Neural progenitor cell (in vitro differentiated cells): ENCODE data around the gene MYO18B. TPM values are rescaled to one million over a fixed set of nuclear protein-coding genes. Genes with fewer than 3 reads are reported as not detected.

Experiments used
- DNase-seq: peaks from one replicate; pipeline ENCODE4 v3.0.0-alpha.2; 2016; ENCODE audit warnings: low spot score
- H2AFZ ChIP-seq: fragments of 200-600 bp; sonication (generic); replicated peaks from 2 replicates; pipeline ENCODE4 v1.6.1; 2016; ENCODE audit warnings: antibody characterized with exemption
- H3F3A ChIP-seq: fragments of 200-600 bp; sonication (generic); 2 replicates; pipeline ENCODE4 v1.6.1; 2016; ENCODE audit warnings: antibody characterized with exemption, low read depth
- H3K27ac ChIP-seq: fragments of 200-600 bp; sonication (generic); 2 replicates; pipeline ENCODE4 v1.5.1; 2016; ENCODE audit warnings: mild to moderate bottlenecking
- H3K27me3 ChIP-seq: fragments of 200-600 bp; sonication (generic); 2 replicates; pipeline ENCODE4 v1.6.1; 2016; ENCODE audit warnings: mild to moderate bottlenecking, moderate library complexity
- H3K36me3 ChIP-seq: fragments of 200-600 bp; sonication (generic); 2 replicates; pipeline ENCODE4 v1.5.1; 2016
- H3K4me1 ChIP-seq: fragments of 200-600 bp; sonication (generic); 2 replicates; pipeline ENCODE4 v1.6.1; 2016; ENCODE audit warnings: mixed run types
- H3K4me2 ChIP-seq: fragments of 200-600 bp; sonication (generic); 2 replicates; pipeline ENCODE4 v1.6.1; 2016
- H3K4me3 ChIP-seq: fragments of 200-600 bp; sonication (generic); 2 replicates; pipeline ENCODE4 v1.5.1; 2016
- H3K79me2 ChIP-seq: fragments of 200-600 bp; sonication (generic); 2 replicates; pipeline ENCODE4 v1.6.1; 2016; ENCODE audit warnings: low read depth
- H3K9ac ChIP-seq: fragments of 200-600 bp; sonication (generic); 2 replicates; pipeline ENCODE4 v1.6.1; 2016
- H3K9me3 ChIP-seq: fragments of 200-600 bp; sonication (generic); 2 replicates; pipeline ENCODE4 v1.5.1; 2016; ENCODE audit warnings: low read depth
- H4K20me1 ChIP-seq: fragments of 200-600 bp; sonication (generic); 2 replicates; pipeline ENCODE4 v1.6.1; 2016; ENCODE audit warnings: low read depth
- H3K27ac Mint-ChIP-seq: 3 replicates; pipeline ENCODE4 v1.8.0; 2021; ENCODE audit warnings: mixed read lengths
- H3K27me3 Mint-ChIP-seq: 2 replicates; pipeline ENCODE4 v1.8.0; 2022; ENCODE audit warnings: low read depth, mild to moderate bottlenecking, inconsistent platforms, moderate library complexity, mixed read lengths; ENCODE audit not compliant: insufficient read depth
- H3K36me3 Mint-ChIP-seq: 3 replicates; pipeline ENCODE4 v1.8.0; 2021; ENCODE audit warnings: mixed read lengths
- H3K4me1 Mint-ChIP-seq: 3 replicates; pipeline ENCODE4 v1.8.0; 2021; ENCODE audit warnings: mixed read lengths
- H3K4me3 Mint-ChIP-seq: 3 replicates; pipeline ENCODE4 v1.8.0; 2021; ENCODE audit warnings: mild to moderate bottlenecking, moderate library complexity, mixed read lengths
- H3K9me3 Mint-ChIP-seq: 3 replicates; pipeline ENCODE4 v1.8.0; 2020; ENCODE audit warnings: mixed read lengths
- EZH2 ChIP-seq: fragments of 200-600 bp; sonication (generic); IDR thresholded peaks from 2 replicates; pipeline ENCODE4 v1.6.1; 2017; ENCODE audit warnings: antibody characterized with exemption, mild to moderate bottlenecking, moderate library complexity
- EZH2phosphoT487 ChIP-seq: fragments of 200-600 bp; sonication (generic); IDR thresholded peaks from 2 replicates; pipeline ENCODE4 v1.6.1; 2017; ENCODE audit warnings: antibody characterized with exemption
- total RNA-seq: library from RNA; depleted of rRNA; stranded (reverse); fragments of >200 nt; gene quantifications from 2 replicates; pipeline ENCODE4 v1.2.3, GENCODE V29; 2015; ENCODE audit warnings: low replicate concordance
- TF ChIP-seq, protein P1 (sequence below): fragments of 200-600 bp; sonication (generic); IDR thresholded peaks from 2 replicates; pipeline ENCODE4 v1.5.1; 2017; ENCODE audit warnings: antibody characterized with exemption, mild to moderate bottlenecking

Gene MYO18B
- total RNA-seq, 1 donor from 2014 or later, result not detected

DNA sequence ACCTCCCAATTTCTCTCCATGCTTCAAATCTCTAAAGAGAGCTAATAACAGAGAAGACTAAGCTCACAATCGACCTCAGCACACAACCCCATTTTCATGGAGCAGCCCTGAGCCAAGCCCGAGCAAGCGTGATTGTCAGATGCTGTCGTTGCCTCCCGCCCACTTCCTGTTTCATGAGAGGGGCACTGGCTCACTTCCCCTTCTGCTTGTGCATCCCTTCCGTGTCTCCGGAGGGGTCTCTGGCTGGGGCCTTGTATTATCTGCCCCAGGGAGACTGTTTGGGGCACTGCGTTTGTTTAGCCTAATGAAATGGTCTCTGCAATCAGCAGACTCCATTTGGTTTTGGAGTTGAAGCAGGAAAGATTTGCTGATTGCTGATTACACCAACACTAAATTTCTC lies 246.0 kb downstream of the MYO18B start:
- no peak overlapping the region for H3K4me3 ChIP-seq
- H3K79me2 ChIP-seq, result no peaks in the 10 kb centered on the region
- Mint-ChIP-seq H3K4me3 (no peak overlapping the region), H3K4me1 (peaks cover 15% of the 10 kb centered on the region), H3K27ac (no peak overlapping the region), H3K9me3 (no peaks in the 10 kb centered on the region), H3K36me3 (no peaks in the 10 kb centered on the region), H3K27me3 (peaks cover 2% of the 10 kb centered on the region)
- peaks cover 5% of the 10 kb centered on the region for H3K4me1 ChIP-seq
- H3K27me3 ChIP-seq, result no peaks in the 10 kb centered on the region
- no peaks in the 10 kb centered on the region for H3K9me3 ChIP-seq
- no peaks in the 10 kb centered on the region for H4K20me1 ChIP-seq
- TF ChIP-seq EZH2 (no peak), EZH2phosphoT487 (no peak)
- TF ChIP-seq, protein P1, sequence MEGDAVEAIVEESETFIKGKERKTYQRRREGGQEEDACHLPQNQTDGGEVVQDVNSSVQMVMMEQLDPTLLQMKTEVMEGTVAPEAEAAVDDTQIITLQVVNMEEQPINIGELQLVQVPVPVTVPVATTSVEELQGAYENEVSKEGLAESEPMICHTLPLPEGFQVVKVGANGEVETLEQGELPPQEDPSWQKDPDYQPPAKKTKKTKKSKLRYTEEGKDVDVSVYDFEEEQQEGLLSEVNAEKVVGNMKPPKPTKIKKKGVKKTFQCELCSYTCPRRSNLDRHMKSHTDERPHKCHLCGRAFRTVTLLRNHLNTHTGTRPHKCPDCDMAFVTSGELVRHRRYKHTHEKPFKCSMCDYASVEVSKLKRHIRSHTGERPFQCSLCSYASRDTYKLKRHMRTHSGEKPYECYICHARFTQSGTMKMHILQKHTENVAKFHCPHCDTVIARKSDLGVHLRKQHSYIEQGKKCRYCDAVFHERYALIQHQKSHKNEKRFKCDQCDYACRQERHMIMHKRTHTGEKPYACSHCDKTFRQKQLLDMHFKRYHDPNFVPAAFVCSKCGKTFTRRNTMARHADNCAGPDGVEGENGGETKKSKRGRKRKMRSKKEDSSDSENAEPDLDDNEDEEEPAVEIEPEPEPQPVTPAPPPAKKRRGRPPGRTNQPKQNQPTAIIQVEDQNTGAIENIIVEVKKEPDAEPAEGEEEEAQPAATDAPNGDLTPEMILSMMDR, result no peak
- no peak overlapping the region for H3K9ac ChIP-seq
- no peak overlapping the region for H3K4me2 ChIP-seq
- peak overlapping the region; percentile 89 for H2AFZ ChIP-seq
- H3K36me3 ChIP-seq, result no peaks in the 10 kb centered on the region
- no peaks in the 10 kb centered on the region for H3F3A ChIP-seq
- DNase-seq, result no peak
- no peak overlapping the region for H3K27ac ChIP-seq

DNA sequence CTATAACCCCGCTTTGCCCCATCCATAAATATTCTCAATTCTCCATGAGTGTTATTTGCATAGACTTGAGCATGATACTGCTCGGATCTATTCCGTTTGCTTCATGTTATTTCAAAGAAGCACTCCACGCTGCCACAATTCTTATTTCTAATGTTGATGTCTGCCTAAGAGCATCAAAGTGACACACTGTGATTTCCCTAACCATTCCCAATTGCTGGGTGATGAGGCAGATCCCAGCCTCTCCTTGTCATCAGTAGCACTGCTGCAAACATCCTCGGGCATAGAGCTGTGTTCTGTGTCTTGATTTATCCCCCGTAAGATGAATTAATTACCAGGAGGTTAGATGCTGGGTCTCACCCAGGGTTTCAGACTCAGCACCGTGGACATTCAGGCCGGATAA lies 249.0 kb downstream of the MYO18B start:
- Histone ChIP-seq H3K79me2 (no peaks in the 10 kb centered on the region), H3F3A (no peaks in the 10 kb centered on the region), H3K4me2 (no peak overlapping the region), H3K27me3 (no peaks in the 10 kb centered on the region), H3K36me3 (no peaks in the 10 kb centered on the region), H3K4me3 (no peak overlapping the region), H3K4me1 (peaks cover 4% of the 10 kb centered on the region), H3K27ac (no peak overlapping the region), H2AFZ (no peak overlapping the region), H4K20me1 (no peaks in the 10 kb centered on the region), H3K9me3 (no peaks in the 10 kb centered on the region), H3K9ac (no peak overlapping the region)
- TF ChIP-seq, protein P1, result no peak
- TF ChIP-seq EZH2 (no peak), EZH2phosphoT487 (no peak)
- DNase-seq, result no peak
- Mint-ChIP-seq H3K27me3 (peaks cover 2% of the 10 kb centered on the region), H3K4me1 (peaks cover 15% of the 10 kb centered on the region), H3K27ac (no peak overlapping the region), H3K36me3 (no peaks in the 10 kb centered on the region), H3K4me3 (no peak overlapping the region), H3K9me3 (no peaks in the 10 kb centered on the region)

DNA sequence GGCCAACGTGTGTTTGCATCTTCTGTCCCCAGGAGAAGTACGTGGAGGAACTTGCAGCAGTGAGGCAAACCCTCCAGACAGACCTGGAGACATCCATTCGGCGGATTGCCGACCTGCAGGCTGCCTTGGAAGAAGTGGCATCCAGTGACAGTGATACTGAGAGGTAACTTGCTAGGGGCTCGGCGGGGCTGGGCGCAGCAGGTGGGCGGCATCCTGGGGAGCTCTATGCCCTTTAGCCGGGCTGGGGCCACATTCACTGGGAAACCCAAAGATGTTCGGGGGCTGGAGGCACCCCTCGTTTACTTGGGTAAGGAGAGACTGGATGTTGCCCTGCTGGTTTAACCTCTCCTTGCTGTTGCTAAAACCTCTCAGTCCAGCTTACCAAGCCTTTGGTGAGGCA lies 250.3 kb downstream of the MYO18B start:
- Mint-ChIP-seq H3K9me3 (no peaks in the 10 kb centered on the region), H3K27me3 (peaks cover 2% of the 10 kb centered on the region)

More for the DNA sequence above, 250.3 kb downstream of the MYO18B start:
- H3K79me2 ChIP-seq, result no peaks in the 10 kb centered on the region
- H3K9ac ChIP-seq, result no peak overlapping the region
- Mint-ChIP-seq H3K27ac (no peak overlapping the region), H3K4me3 (no peak overlapping the region), H3K4me1 (peaks cover 15% of the 10 kb centered on the region), H3K36me3 (no peaks in the 10 kb centered on the region)
- H3F3A ChIP-seq, result no peaks in the 10 kb centered on the region
- DNase-seq, result no peak
- H2AFZ ChIP-seq, result no peak overlapping the region
- H3K4me2 ChIP-seq, result no peak overlapping the region
- no peaks in the 10 kb centered on the region for H3K36me3 ChIP-seq
- TF ChIP-seq, protein P1, result no peak
- TF ChIP-seq EZH2 (no peak), EZH2phosphoT487 (no peak)
- no peak overlapping the region for H3K4me3 ChIP-seq
- peaks cover 4% of the 10 kb centered on the region for H3K4me1 ChIP-seq
- no peaks in the 10 kb centered on the region for H3K9me3 ChIP-seq
- H3K27ac ChIP-seq, result no peak overlapping the region
- no peaks in the 10 kb centered on the region for H3K27me3 ChIP-seq
- no peaks in the 10 kb centered on the region for H4K20me1 ChIP-seq
